Measurements from ENCODE around the gene B3GNT7.
"Not testable (repeated sequence)": the region's sequence is repeated elsewhere in the genome, so short reads cannot be mapped to it uniquely, and the experiment has no call there.

B3GNT7 gene

DNA sequence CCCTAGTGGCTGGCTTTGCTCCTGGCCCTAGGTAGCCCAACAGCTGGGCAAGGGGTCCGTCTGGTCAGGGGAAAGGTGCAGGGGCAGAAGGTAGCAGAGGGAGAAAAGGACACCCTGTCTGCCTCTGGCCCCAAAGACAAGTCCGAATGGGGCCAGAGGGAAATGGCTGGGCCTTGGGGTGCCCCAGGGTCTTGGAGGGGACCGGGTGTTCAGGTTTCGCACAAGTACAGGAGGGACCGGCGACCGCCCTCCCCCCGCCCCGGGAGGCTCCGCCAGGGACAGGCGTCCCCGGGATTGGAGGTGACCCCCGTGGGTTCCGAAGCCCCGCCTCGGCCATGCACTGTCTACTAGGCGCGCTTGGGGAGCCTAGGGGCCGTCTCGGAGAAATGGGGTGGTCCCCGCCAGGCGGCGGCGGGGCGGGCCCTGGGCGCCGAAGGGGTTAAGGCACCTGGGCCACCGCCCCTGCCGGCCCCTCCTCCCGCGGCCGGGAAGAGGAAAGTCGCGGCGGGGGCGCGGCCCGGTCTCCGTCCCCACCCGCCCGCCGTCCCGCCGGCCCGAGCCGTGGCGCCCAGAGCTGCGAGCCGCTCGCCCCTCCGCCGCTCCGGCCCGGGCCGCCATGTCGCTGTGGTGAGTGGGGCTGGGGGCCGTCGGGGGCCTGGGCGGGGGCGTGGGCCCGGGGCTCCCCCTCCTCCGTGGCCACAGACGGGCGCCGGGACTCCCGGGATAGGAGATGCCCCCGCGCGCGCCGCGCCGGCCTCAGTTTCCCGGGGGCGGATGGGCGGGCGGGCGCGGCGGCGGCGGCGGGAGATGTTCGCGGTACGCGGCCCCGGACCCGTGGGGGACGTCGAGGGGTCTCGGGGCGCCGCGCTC, at the start of gene B3GNT7:
Gene B3GNT7, plus strand, starts transcription at position 523 of the 870 bp plus-strand sequence. Its CDS starts 94 bp downstream, at position 617.
- DNase-seq = no peak

- DNase-seq = no peak
Observed at GRCh38 chr2:231347081-231347480, 48.4 kb upstream of the B3GNT7 start.

DNA sequence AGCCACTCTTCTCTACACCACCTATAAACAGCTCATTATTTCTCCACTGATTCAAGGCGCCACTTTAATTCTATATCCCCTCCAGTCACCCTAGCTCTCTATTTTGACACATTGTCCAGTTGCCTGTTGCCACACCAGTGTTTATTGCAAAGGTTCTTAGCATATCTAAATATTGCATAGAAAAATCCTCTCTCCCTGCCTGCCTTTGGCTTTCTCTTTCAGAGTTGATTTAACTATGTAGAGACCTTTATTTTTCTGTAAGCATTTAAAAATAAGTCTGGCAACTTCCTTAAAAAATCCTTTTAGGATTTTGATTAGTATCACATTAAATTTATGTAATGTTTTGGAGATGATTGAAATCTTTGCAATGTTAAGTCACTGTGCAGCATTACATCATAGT, 47.9 kb upstream of the B3GNT7 start:
- no peak for DNase-seq

DNA sequence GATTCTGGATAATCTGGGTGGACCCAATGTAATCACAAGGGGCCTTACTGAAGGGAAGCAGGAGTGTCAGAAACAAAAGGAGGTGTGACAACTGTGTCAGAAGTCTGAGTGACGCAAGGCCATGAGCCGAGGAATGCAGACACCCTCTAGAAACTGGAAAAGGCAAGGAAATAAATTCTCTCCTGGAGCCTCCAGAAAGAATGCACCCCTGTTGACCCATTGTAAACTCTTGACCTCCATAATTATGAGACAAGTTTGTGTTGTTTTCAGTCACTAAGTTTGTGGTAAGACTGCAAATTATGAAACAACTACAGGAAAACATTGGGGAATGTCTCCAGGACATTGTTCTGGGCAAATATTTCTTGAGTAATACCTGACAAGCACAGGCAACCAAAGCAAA, 47.3 kb upstream of the B3GNT7 start:
- DNase-seq = peak; percentile 23 to 42

DNA sequence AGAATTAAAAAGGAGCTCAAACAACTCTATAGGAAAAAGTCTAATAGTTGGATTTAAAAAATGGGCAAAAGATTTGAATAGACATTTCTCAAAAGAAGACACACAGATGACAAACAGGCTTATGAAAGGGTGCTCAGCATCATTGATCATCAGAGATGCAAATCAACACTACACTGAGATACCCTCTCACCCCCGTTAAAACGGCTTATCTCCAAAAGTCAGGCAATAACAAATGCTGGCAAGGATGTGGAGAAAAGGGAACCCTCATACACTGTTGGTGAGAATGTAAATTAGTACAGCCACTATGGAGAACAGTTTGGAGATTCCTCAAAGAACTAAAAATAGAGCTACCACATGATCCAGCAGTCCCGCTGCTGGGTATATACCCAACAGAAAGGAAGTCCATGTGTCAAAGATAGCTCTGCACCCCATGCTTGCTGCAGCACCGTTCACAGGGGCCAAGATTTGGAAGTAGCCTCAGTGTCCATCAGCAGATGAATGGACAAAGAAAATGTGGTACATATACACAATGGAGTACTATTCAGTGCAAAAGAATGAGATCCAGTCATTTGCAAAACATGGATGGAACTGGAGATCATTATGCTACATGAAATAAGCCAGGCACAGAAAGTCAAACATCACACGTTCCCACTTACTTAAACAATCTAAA, 46.7 kb upstream of the B3GNT7 start:
- DNase-seq = peak; percentile 45 to 67

GRCh38 chr2:231349374-231349735, 46.2 kb upstream of the B3GNT7 start:
- not testable (repeated sequence) for DNase-seq

- no peak for DNase-seq
Observed at GRCh38 chr2:231351648-231352047, 43.9 kb upstream of the B3GNT7 start.

DNA sequence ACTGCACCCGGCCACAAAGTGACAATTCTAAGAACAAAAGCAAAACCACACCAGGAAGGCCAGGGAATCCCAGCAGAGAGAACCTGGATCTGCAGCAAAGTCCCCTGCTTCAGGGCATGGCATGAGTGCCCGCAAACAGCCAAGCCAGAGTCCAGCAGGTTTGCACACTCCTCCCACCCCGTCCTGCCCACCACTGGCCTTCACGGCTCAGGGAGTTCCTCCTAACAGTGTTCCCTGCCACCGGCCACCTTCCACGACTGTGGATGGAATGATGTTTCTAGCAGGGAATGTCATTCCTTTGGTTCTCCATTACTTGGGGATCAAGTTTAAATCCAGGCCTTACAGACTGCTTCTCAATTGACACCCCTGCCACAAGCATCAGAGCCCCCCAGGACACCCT, 42.0 kb upstream of the B3GNT7 start:
- no peak for DNase-seq

DNA sequence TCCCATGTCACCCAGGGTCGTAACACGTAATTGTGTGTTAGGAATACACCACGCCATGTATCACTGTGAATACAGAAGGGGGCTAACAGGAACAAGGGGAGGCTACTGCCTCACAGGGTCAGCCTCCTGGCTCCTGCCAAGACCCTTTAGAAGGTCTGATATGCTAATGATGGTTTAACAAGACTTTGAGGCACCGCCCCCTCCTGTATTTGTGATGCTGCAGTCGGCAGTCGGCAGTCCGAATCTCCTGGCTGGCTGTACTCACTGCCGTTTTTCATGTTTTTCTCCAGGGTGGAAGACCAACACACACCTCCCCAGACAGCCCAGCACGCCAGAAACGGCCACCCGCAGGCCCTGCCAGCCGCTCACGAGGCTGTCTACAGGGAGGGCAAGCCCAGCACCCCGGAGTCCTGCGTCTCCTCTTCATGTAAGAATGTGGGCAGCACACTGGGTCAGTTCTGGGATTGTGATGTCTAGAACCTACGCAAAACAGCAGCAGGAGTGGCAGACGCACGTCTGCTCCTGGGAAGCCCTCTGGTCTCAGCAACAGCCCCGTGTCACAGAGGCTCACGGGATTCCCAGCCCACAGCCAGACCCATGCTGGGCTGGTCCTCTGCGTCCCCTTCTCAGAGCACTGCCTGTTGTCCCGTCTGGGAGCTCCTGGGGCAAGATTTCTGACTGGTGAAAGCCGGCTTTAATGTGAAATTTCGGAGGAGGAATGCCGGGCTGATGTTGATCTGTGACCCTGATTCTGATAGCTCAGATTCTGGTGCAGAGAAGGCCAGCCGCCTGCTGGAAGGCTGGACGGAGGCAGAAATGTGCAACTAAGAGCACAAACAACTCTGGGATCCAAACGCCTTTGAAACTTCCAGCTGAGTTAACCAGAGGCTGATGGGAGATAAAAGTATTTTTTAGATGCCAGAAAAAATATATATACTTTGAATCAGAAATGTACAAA, 39.7 kb upstream of the B3GNT7 start:
- DNase-seq = no peak

DNA sequence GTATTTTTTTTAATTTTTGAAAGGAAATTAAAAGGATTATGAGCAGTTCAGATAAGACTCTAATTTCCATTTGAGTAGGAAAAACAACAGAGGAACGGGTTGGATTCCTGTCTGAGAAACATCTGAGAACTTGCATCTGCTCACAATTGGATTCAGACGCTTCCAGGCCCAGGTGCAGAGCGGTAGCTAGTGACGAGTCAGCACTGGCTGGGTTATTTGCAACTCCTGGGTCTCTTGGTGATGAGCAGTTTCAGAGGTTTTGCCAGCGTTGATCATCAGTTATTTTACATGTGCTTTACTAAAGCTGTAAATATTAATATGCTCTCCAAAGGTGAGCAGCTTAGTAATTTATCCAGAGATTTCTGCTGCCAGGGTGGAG, 39.1 kb upstream of the B3GNT7 start:
- no peak for DNase-seq

GRCh38 chr2:231357048-231357447, 38.5 kb upstream of the B3GNT7 start:
- no peak for DNase-seq

- DNase-seq = no peak
Observed at GRCh38 chr2:231357931-231358330, 37.6 kb upstream of the B3GNT7 start.

DNA sequence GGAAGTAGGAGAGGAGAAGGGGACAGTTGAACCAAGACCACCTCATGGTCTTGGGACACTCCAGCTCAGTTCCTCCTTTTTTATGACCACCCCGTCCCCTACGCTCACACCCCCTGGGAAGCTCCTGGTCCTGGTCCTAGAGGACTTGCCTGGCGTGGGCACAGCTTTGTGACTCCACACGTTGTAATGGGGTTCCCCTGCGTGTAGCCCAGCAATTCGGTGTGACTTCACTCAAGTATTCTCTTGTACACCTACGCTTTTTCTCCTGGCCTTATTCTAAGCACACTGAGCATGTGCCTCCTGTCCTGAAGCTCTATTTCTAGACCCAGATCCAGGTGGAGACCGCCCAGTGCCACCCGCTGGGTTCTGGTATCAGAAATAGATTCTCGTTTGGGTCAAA, 36.1 kb upstream of the B3GNT7 start:
- peak; percentile 43 to 84 for DNase-seq

- DNase-seq = no peak
Observed at GRCh38 chr2:231359948-231360347, 35.6 kb upstream of the B3GNT7 start.

DNA sequence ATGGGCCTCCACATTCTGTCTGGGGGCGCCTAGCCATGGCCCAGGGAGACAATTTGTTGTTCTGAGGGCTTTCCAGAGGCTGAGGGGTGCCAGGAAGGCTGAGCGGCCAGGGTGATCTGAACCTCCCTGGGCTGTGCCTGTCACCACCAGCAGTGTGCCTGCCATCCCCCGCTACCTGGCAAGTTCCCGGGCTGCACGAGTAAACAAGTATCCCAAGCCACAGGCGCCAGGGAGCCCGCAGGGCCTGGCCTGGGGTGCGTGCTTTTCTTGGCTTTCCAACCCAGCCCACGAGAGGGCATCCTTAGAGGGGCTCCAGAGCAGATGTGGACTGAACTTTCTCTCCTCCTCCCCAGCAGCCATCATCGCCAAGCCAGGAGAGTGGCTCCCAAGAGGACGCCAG, 35.1 kb upstream of the B3GNT7 start:
- DNase-seq = no peak

GRCh38 chr2:231360881-231361371, 34.6 kb upstream of the B3GNT7 start:
- DNase-seq = peak; percentile 49 to 55

DNA sequence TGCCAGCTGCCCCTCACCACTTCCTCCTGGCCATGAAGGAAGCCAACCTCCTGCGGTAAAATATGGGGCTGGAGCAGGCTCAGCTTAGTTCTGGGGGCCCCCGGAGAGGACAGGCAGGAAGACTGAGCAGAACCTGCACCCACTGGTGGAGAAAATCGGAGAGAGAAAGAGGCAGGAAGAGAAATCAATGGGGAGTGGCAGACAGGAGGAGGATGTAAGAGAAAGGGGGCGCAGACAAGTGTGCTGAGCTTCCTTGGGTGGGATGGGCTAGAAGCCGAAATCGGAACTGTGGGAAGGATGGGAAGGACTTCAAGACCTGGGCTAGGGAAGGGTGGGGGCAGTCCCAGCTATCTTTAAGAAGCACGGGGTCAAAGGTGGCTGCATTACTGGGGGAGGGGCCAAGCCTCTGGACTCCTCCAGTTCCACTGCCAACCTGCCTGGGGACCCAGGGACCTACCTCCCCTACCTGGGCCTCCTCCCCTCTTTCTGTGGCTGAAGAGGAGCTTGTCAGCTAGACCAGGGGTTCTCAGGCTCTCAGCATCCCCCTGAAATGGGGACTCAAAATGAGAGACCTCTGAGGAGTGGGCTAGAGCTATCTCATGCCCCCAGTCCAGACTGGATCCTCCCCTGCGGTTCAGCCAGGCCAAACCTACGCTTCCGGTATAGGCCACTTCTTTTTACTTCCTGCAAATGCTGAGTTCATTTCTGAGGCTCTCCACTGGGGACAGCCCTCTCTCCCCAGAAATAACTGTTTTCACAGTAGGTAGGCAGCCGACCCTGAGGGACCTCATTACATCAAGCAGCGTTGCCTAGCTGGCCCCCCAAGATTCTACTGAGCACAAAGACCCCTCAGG, 33.6 kb upstream of the B3GNT7 start:
- peak; percentile 60 to 65 for DNase-seq

DNA sequence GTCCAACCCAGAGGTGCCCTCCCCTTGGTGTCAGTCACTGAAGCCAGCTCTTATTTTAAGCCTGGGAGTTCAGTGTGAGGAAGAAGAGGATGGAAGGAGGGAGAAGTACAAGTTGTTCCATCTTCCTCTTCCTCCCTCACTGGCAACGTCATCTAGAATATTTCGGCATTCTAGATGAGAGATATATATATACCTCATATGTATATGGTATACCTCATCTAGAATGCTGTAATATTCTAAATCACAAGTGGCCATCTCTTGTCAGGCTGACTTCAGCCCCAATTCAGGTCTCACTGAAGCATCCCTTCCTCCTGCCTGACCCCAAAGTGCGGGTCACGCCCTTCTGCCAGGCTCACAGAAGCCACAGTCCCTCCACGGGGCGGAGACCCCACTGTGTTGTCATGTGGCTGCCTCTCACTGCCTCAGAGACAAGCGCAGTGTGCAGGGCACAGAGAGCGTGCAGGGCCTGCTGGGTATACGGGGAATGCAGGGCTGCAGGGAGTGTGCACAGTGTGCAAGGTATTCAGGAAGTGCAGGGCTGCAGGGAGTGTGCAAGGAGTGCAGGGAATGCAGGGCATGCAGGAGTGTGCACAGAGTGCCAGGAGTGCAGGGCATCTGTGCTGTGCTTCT, 32.8 kb upstream of the B3GNT7 start:
- DNase-seq = peak in 1 of 2 donors; percentile 16

DNA sequence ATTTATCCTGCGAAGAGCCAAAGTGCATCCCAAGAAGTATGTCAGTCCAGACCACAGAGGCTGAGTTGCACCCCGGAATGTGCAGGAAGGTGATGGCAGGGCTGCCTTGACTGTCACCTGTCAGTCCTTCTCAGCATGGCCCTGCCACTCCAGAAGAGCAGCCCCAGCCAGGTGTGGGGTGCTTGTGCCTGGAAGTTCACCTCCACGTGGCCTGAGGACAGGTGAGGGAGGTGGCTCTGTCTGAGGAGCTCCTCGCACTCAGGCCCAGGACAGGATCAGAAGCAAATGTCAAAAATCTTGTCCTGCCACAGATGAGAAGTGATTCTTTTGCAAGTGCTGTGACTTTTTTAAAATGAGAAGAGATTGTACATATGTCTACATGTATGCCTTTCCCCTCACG, 31.4 kb upstream of the B3GNT7 start:
- no peak for DNase-seq

- DNase-seq = peak in 1 of 2 donors; percentile 14
Observed at GRCh38 chr2:231364961-231365810, 30.3 kb upstream of the B3GNT7 start.

GRCh38 chr2:231367178-231367577, 28.3 kb upstream of the B3GNT7 start:
- no peak for DNase-seq

Measured in inflammatory macrophage treated with lipopolysaccharide for 1 hour (primary cell).